HEK293 (cell line): Measurements from ENCODE around the gene DTL.

Experiments used
- PBX3 ChIP-seq: sonication (generic); formaldehyde crosslinking; IDR thresholded peaks from 2 replicates; pipeline ENCODE4 v1.8.1; 2022; ENCODE audit warnings: mild to moderate bottlenecking, moderate library complexity, missing genetic modification reagents
- REST ChIP-seq: fragments of 450-650 bp; formaldehyde crosslinking; IDR thresholded peaks from 2 replicates; pipeline ENCODE4 v1.5.1; 2016; ENCODE audit warnings: missing biosample characterization, missing genetic modification characterization
- ZEB2 ChIP-seq: fragments of 450-650 bp; formaldehyde crosslinking; IDR thresholded peaks from 2 replicates; pipeline ENCODE4 v1.5.1; 2016; ENCODE audit warnings: missing biosample characterization, missing genetic modification characterization
- ZFP41 ChIP-seq: fragments of 450-650 bp; formaldehyde crosslinking; IDR thresholded peaks from 2 replicates; pipeline ENCODE4 v1.5.1; 2016; ENCODE audit warnings: missing biosample characterization, missing genetic modification characterization, borderline replicate concordance
- ZNF133 ChIP-seq: fragments of 450-650 bp; formaldehyde crosslinking; IDR thresholded peaks from 2 replicates; pipeline ENCODE4 v1.5.1; 2016; ENCODE audit warnings: missing biosample characterization, missing genetic modification characterization
- ZNF391 ChIP-seq: fragments of 450-650 bp; formaldehyde crosslinking; IDR thresholded peaks from 2 replicates; pipeline ENCODE4 v1.5.1; 2016; ENCODE audit warnings: low read depth, missing biosample characterization, missing genetic modification characterization, borderline replicate concordance
- ZNF394 ChIP-seq: fragments of 450-650 bp; formaldehyde crosslinking; IDR thresholded peaks from 2 replicates; pipeline ENCODE4 v1.5.1; 2016; ENCODE audit warnings: missing biosample characterization, missing genetic modification characterization, mild to moderate bottlenecking, moderate library complexity, borderline replicate concordance
- ZNF501 ChIP-seq: fragments of 450-650 bp; formaldehyde crosslinking; IDR thresholded peaks from 2 replicates; pipeline ENCODE4 v1.5.1; 2016; ENCODE audit warnings: missing biosample characterization, missing genetic modification characterization
- ZNF521 ChIP-seq: fragments of 450-650 bp; formaldehyde crosslinking; IDR thresholded peaks from 2 replicates; pipeline ENCODE4 v1.5.1; 2017; ENCODE audit warnings: missing biosample characterization, mild to moderate bottlenecking, missing genetic modification characterization
- ZNF596 ChIP-seq: fragments of 450-650 bp; IDR thresholded peaks from 2 replicates; pipeline ENCODE4 v1.5.0; 2018; ENCODE audit warnings: missing biosample characterization, mild to moderate bottlenecking, missing genetic modification characterization, moderate library complexity
- TF ChIP-seq, protein P1 (sequence below): fragments of 450-650 bp; formaldehyde crosslinking; IDR thresholded peaks from 2 replicates; pipeline ENCODE4 v1.5.1; 2016; ENCODE audit warnings: missing biosample characterization, missing genetic modification characterization

GRCh38 chr1:212021563-212021962, 14.0 kb upstream of the DTL start:
- TF ChIP-seq, protein P1, sequence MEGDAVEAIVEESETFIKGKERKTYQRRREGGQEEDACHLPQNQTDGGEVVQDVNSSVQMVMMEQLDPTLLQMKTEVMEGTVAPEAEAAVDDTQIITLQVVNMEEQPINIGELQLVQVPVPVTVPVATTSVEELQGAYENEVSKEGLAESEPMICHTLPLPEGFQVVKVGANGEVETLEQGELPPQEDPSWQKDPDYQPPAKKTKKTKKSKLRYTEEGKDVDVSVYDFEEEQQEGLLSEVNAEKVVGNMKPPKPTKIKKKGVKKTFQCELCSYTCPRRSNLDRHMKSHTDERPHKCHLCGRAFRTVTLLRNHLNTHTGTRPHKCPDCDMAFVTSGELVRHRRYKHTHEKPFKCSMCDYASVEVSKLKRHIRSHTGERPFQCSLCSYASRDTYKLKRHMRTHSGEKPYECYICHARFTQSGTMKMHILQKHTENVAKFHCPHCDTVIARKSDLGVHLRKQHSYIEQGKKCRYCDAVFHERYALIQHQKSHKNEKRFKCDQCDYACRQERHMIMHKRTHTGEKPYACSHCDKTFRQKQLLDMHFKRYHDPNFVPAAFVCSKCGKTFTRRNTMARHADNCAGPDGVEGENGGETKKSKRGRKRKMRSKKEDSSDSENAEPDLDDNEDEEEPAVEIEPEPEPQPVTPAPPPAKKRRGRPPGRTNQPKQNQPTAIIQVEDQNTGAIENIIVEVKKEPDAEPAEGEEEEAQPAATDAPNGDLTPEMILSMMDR = no peak
- TF ChIP-seq REST (tag by site-specific recombination) (no peak), ZNF391 (no peak), PBX3 (CRISPR knock-in tag) (no peak), ZFP41 (tag by site-specific recombination) (no peak), ZEB2 (tag by site-specific recombination) (no peak), ZNF133 (no peak), ZNF596 (no peak), ZNF394 (tag by site-specific recombination) (no peak), ZNF521 (tag by site-specific recombination) (no peak), ZNF501 (tag by site-specific recombination) (no peak)
